HL-60 (cell line): Measurements from ENCODE around the gene SH3PXD2A.

Experiments used
- DNase-seq, 2 experiments: peaks; one replicate each; pipeline ENCODE4 v3.0.0-alpha.2; 2010 to 2020; ENCODE audit warnings: low read depth in 1 of 2, low spot score in 1 of 2
- H3K27ac ChIP-seq: fragments of 250-450 bp; sonication (Bioruptor Pico); replicated peaks from 2 replicates; pipeline ENCODE4 v1.5.1; 2020; ENCODE audit warnings: mild to moderate bottlenecking, moderate library complexity
- H3K27me3 ChIP-seq: fragments of 250-450 bp; sonication (Bioruptor Pico); 2 replicates; pipeline ENCODE4 v1.5.1; 2021; ENCODE audit warnings: mild to moderate bottlenecking, moderate library complexity; ENCODE audit not compliant: insufficient read depth, poor library complexity, severe bottlenecking
- H3K4me3 ChIP-seq: replicated peaks from 2 replicates; pipeline ENCODE4 v1.5.1; 2011; ENCODE audit warnings: mild to moderate bottlenecking, control low read depth, low read length; ENCODE audit not compliant: insufficient read depth
- CTCF ChIP-seq: IDR thresholded peaks from one replicate; pipeline ENCODE4 v1.5.1; 2011; ENCODE audit warnings: low read length, control low read depth, inconsistent platforms; ENCODE audit not compliant: insufficient read depth
- GABPA ChIP-seq: IDR thresholded peaks from 2 replicates; pipeline ENCODE4 v1.6.1; 2012; ENCODE audit warnings: low read depth
- POLR2AphosphoS5 ChIP-seq: IDR thresholded peaks from 2 replicates; pipeline ENCODE4 v1.6.1; 2012; ENCODE audit warnings: low read depth
- REST ChIP-seq: IDR thresholded peaks from 2 replicates; pipeline ENCODE4 v1.6.1; 2012; ENCODE audit warnings: low read depth; ENCODE audit not compliant: insufficient replicate concordance
- SPI1 ChIP-seq: IDR thresholded peaks from 2 replicates; pipeline ENCODE4 v1.6.1; 2012; ENCODE audit warnings: low read depth, mild to moderate bottlenecking, borderline replicate concordance

SH3PXD2A gene

GRCh38 chr10:103630156-103630555 lies 225.2 kb downstream of the SH3PXD2A start:
- no peak for DNase-seq
- no peaks in the 10 kb centered on the region for H3K27me3 ChIP-seq
- no peak overlapping the region for H3K27ac ChIP-seq
- no peak overlapping the region for H3K4me3 ChIP-seq
- TF ChIP-seq SPI1 (no peak), CTCF (no peak), REST (no peak), GABPA (no peak), POLR2AphosphoS5 (no peak)

GRCh38 chr10:103629581-103629980 lies 225.8 kb downstream of the SH3PXD2A start:
- H3K27me3 ChIP-seq = no peaks in the 10 kb centered on the region
- no peak overlapping the region for H3K27ac ChIP-seq
- no peak overlapping the region for H3K4me3 ChIP-seq
- DNase-seq = no peak
- no peak for TF ChIP-seq CTCF
- TF ChIP-seq SPI1 = no peak
- no peak for TF ChIP-seq GABPA
- TF ChIP-seq POLR2AphosphoS5 = no peak
- TF ChIP-seq REST = no peak

GRCh38 chr10:103627893-103628292 lies 227.5 kb downstream of the SH3PXD2A start:
- Histone ChIP-seq H3K27ac (no peak overlapping the region), H3K27me3 (no peaks in the 10 kb centered on the region), H3K4me3 (no peak overlapping the region)
- TF ChIP-seq GABPA = no peak
- TF ChIP-seq POLR2AphosphoS5 = no peak
- TF ChIP-seq CTCF = no peak
- no peak for TF ChIP-seq SPI1
- TF ChIP-seq REST = no peak
- DNase-seq = no peak
